Measurements from ENCODE around the gene TTLL3. TPM values are rescaled to one million over a fixed set of nuclear protein-coding genes. Genes with fewer than 3 reads are reported as not detected.

TTLL3 gene
- total and polyA plus RNA-seq, 2 of the 8 experiments (the other 6 are each of a cell fraction or from before 2014, with no cell fraction given) = 5.9 to 8.9 TPM

DNA sequence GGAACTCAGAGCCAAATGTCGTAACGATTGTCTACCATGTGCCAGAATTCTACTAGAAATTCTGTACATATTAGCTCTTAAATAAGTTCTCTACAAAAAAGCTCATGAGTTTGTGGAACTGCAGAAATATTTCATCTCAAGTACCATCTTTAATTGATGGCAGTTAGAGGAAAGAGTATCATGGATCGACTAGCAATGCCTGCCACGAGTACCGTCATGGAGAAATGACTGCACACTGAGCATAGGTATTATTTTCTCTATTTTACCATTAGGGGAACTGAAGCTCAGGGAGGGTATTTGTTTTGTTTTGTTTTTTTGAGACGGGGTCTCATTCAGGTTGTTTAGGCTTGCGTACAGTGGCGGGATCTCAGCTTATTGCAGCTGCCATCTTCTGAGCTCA lies 31.0 kb downstream of the TTLL3 start (continued):
- no peak for TF ChIP-seq SIRT6 (IDR thresholded peaks at IDR 0.05; ENCODE audit: low read length)
- TF ChIP-seq SRF (IDR thresholded peaks at IDR 0.05; ENCODE audit: low read depth, low read length) = no peak
- no peak for TF ChIP-seq HDAC2 (IDR thresholded peaks at IDR 0.05; ENCODE audit: borderline replicate concordance in 1 of 2, low read depth in 2 of 2, low read length in 2 of 2)
- no peak for TF ChIP-seq CREB1 (IDR thresholded peaks at IDR 0.05)
- no peak for TF ChIP-seq RXRA (IDR thresholded peaks at IDR 0.05; ENCODE audit: insufficient read depth, low read depth, low read length)
- no peak for TF ChIP-seq SP4 (IDR thresholded peaks at IDR 0.05; ENCODE audit: low read length)

All from H1 (cell line).